HL-60 (cell line): ENCODE data around the gene SORCS2.

Experiments
- CTCF ChIP-seq: IDR thresholded peaks from one replicate; pipeline ENCODE4 v1.5.1; 2011; ENCODE audit warnings: low read length, control low read depth, inconsistent platforms; ENCODE audit not compliant: insufficient read depth
- POLR2AphosphoS5 ChIP-seq: IDR thresholded peaks from 2 replicates; pipeline ENCODE4 v1.6.1; 2012; ENCODE audit warnings: low read depth

DNA sequence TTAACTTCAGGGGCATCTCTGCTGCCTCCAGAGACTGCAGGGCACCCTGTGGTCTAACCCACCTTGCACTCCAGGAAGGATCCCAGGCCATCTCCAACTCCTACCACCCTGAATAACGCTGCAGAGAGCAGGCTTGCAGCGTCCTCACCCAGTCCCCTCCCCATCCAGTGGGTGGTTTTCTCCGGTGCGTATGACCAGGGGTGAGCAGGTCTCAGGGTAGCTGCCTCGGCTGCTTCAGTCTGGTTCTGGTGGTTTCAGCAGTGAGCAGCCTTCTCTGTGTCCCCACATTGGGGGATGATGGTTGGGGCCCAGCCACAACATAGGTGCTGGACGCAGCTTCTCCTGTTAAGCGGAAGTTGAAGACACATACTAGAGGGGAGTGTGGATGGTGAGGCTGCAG, 38.6 kb upstream of the SORCS2 start:
- no peak for TF ChIP-seq POLR2AphosphoS5
- TF ChIP-seq CTCF = no peak
